K562 (cell line): ENCODE measurements around the gene TXNRD2. TPM values are rescaled to one million over a fixed set of nuclear protein-coding genes. Genes with fewer than 3 reads are reported as not detected.

Experiments
- CBX2 ChIP-seq: fragments of 200-600 bp; sonication (generic); IDR thresholded peaks from one replicate; pipeline ENCODE4 v1.6.1; 2012; ENCODE audit warnings: mild to moderate bottlenecking, low read length, inconsistent platforms; ENCODE audit not compliant: insufficient read depth, poor library complexity, severe bottlenecking
- ELF2 ChIP-seq: fragments of 250-450 bp; sonication (Bioruptor Pico); IDR thresholded peaks from 2 replicates; pipeline ENCODE4 v1.5.0; 2021; ENCODE audit warnings: mild to moderate bottlenecking
- ETV1 ChIP-seq: fragments of 450-650 bp; conservative IDR thresholded peaks from 2 replicates; pipeline ENCODE4 v1.6.1; 2016; ENCODE audit warnings: missing genetic modification characterization, control low read depth, low read depth, missing compliant biosample characterization
- FIP1L1 ChIP-seq: fragments of 200-400 bp; formaldehyde crosslinking; IDR thresholded peaks from 2 replicates; pipeline ENCODE4 v1.6.1; 2018; ENCODE audit warnings: mild to moderate bottlenecking, low read depth, low read length; ENCODE audit not compliant: poor library complexity, severe bottlenecking
- FOXA3 ChIP-seq, 2 experiments: fragments of 450-650 bp in 1 of 2; sonication (generic) in 1 of 2; formaldehyde crosslinking; IDR thresholded peaks in 1 of 2; conservative IDR thresholded peaks in 1 of 2; 2 replicates each; pipeline versions ENCODE4 v1.4.0 to v1.8.0; 2020 to 2022; ENCODE audit warnings: mild to moderate bottlenecking in 2 of 2, missing genetic modification reagents in 1 of 2
- GMEB1 ChIP-seq: fragments of 250-450 bp; sonication (Bioruptor Pico); IDR thresholded peaks from 2 replicates; pipeline ENCODE4 v1.4.0; 2020; ENCODE audit warnings: mild to moderate bottlenecking
- HCFC1 ChIP-seq: IDR thresholded peaks from 2 replicates; pipeline ENCODE4 v1.6.1; 2012; ENCODE audit warnings: low read depth, low read length, improper control_type of control experiment
- HNRNPUL1 ChIP-seq: fragments of 200-400 bp; formaldehyde crosslinking; IDR thresholded peaks from 2 replicates; pipeline ENCODE4 v1.6.1; 2017; ENCODE audit warnings: low read length
- IRF1 ChIP-seq: sonication (generic); formaldehyde crosslinking; IDR thresholded peaks from 2 replicates; pipeline ENCODE4 v1.8.0; 2022; ENCODE audit warnings: missing genetic modification reagents, mild to moderate bottlenecking, borderline replicate concordance
- KAT2B ChIP-seq: IDR thresholded peaks from one replicate; pipeline ENCODE4 v1.6.1; 2012; ENCODE audit warnings: low read depth, mild to moderate bottlenecking, control low read depth, inconsistent platforms, low read length, moderate library complexity
- LEF1 ChIP-seq: fragments of 450-650 bp; IDR thresholded peaks from 2 replicates; pipeline ENCODE4 v1.6.1; 2016; ENCODE audit warnings: mild to moderate bottlenecking
- MECOM ChIP-seq: fragments of 250-450 bp; sonication (Bioruptor Pico); IDR thresholded peaks from 2 replicates; pipeline ENCODE4 v1.8.0; 2022; ENCODE audit warnings: inconsistent platforms
- MLLT1 ChIP-seq, 2 experiments: fragments of 450-650 bp; IDR thresholded peaks; 2 replicates each; pipeline ENCODE4 v1.6.1; 2016
- RB1 ChIP-seq: fragments of 450-650 bp; IDR thresholded peaks from 2 replicates; pipeline ENCODE4 v1.6.1; 2017; ENCODE audit warnings: low read depth, mild to moderate bottlenecking
- RBBP5 ChIP-seq: fragments of 200-600 bp; sonication (generic); IDR thresholded peaks from 2 replicates; pipeline ENCODE4 v1.6.1; 2012; ENCODE audit warnings: borderline replicate concordance, mild to moderate bottlenecking, low read length, control low read depth, inconsistent platforms; ENCODE audit not compliant: insufficient read depth, poor library complexity, severe bottlenecking
- RCOR1 ChIP-seq, 2 experiments: IDR thresholded peaks; 2 replicates each; pipeline ENCODE4 v1.6.1; 2012; ENCODE audit warnings: low read depth in 2 of 2, low read length in 2 of 2, borderline replicate concordance in 1 of 2, improper control_type of control experiment in 1 of 2
- RFX7 ChIP-seq: fragments of 250-450 bp; sonication (Bioruptor Pico); IDR thresholded peaks from 2 replicates; pipeline ENCODE4 v1.5.1; 2021; ENCODE audit warnings: mild to moderate bottlenecking
- SP2 ChIP-seq: IDR thresholded peaks from 2 replicates; pipeline ENCODE4 v1.6.1; 2011; ENCODE audit warnings: mild to moderate bottlenecking, low read depth, low read length, moderate library complexity; ENCODE audit not compliant: poor library complexity, severe bottlenecking; ENCODE audit errors: extremely low read depth
- TEAD1 ChIP-seq, 2 experiments: fragments of 450-650 bp in 1 of 2; sonication (generic) in 1 of 2; formaldehyde crosslinking; IDR thresholded peaks; 2 replicates each; pipeline versions ENCODE4 v1.4.0 to v1.8.0; 2020 to 2022; ENCODE audit warnings: mild to moderate bottlenecking in 2 of 2, missing genetic modification reagents in 1 of 2
- TEAD2 ChIP-seq: fragments of 450-650 bp; IDR thresholded peaks from 2 replicates; pipeline ENCODE4 v1.6.1; 2016; ENCODE audit warnings: missing genetic modification characterization, control low read depth, missing compliant biosample characterization
- ZNF140 ChIP-seq: fragments of 250-450 bp; sonication (Bioruptor Pico); IDR thresholded peaks from 2 replicates; pipeline ENCODE4 v1.8.0; 2021; ENCODE audit warnings: moderate library complexity, mild to moderate bottlenecking, inconsistent platforms
- ZNF408 ChIP-seq: fragments of 250-450 bp; sonication (Bioruptor Pico); IDR thresholded peaks from 2 replicates; pipeline ENCODE4 v1.4.0; 2020; ENCODE audit warnings: low read depth, mild to moderate bottlenecking, moderate library complexity
- ZNF551 ChIP-seq: fragments of 250-450 bp; sonication (Bioruptor Pico); IDR thresholded peaks from 2 replicates; pipeline ENCODE4 v1.5.0; 2021; ENCODE audit warnings: mild to moderate bottlenecking, moderate library complexity
- ZNF561 ChIP-seq: fragments of 450-650 bp; formaldehyde crosslinking; conservative IDR thresholded peaks from 2 replicates; pipeline ENCODE4 v1.4.0; 2020; ENCODE audit warnings: mild to moderate bottlenecking, moderate library complexity
- ZNF589 ChIP-seq: fragments of 200-800 bp; sonication (Bioruptor generic); IDR thresholded peaks from 2 replicates; pipeline ENCODE4 v1.6.1; 2016; ENCODE audit warnings: low read depth, missing genetic modification characterization, missing compliant biosample characterization
- polyA plus RNA-seq, 8 experiments: library from polyadenylated mRNA; depleted of rRNA in 4 of 8; stranded (reverse) in 5 of 8; unstranded in 3 of 8; fragments of >200 nt; fragmentation: Nextera tagmentation in 2 of 8; fragmentation: Illumina TruSeq in 1 of 8; extraction: Ambion mirVana in 2 of 8; extraction: Trizol in 1 of 8; gene quantifications; 2 replicates each; pipeline versions ENCODE4 v1.2.1 to v1.2.3, GENCODE V29; 2011 to 2014; ENCODE audit warnings: inconsistent platforms in 1 of 8, missing spikeins in 1 of 8
- total RNA-seq, 7 experiments: library from RNA; depleted of rRNA in 6 of 7; stranded (reverse); fragments of >200 nt in 6 of 7; fragmentation: Illumina TruSeq in 2 of 7; extraction: Trizol in 2 of 7; gene quantifications; 2 replicates each; pipeline versions ENCODE4 v1.2.1 to v1.2.3, GENCODE V29; 2011 to 2021; ENCODE audit warnings: low replicate concordance in 1 of 7

Gene TXNRD2
- total and polyA plus RNA-seq, 9 of the 15 experiments (the other 6 are each of a cell fraction or from before 2014, with no cell fraction given): 3.3 to 80.2 (median 49.4) TPM

- TF ChIP-seq MECOM (CRISPR knock-in tag) (no peak), TEAD1 (CRISPR knock-in tag; IDR thresholded peaks at IDR 0.05) (no peak), MLLT1 (IDR thresholded peaks at IDR 0.05) (no peak), ZNF408 (CRISPR knock-in tag) (no peak), TEAD2 (tag) (no peak), ZNF551 (CRISPR knock-in tag) (no peak), FOXA3 (CRISPR knock-in tag; conservative IDR thresholded peaks at IDR 0.05 in 1 of 2, IDR thresholded peaks at IDR 0.05 in 1 of 2) (no peak), IRF1 (CRISPR knock-in tag) (no peak), RCOR1 (IDR thresholded peaks at IDR 0.05; ENCODE audit: borderline replicate concordance in 1 of 2, low read depth in 2 of 2, low read length in 2 of 2) (0 out of 4 replicates have a peak, but pooled peaks of 1 of the 2 experiments have one; percentile 29), LEF1 (no peak), ZNF561 (CRISPR knock-in tag) (no peak), HCFC1 (no peak), CBX2 (peak; percentile 1), RBBP5 (no peak), HNRNPUL1 (no peak), RB1 (no peak), GMEB1 (no peak), ZNF140 (CRISPR knock-in tag) (no peak), SP2 (no peak), RFX7 (CRISPR knock-in tag) (no peak), ELF2 (CRISPR knock-in tag) (peak; percentile 61; the same call in 1 of the 2 replicates), ETV1 (no peak), ZNF589 (CRISPR knock-in tag) (0 out of 2 replicates have a peak, but pooled peaks have one; percentile 47), KAT2B (peak; percentile 46), FIP1L1 (no peak)
Observed at GRCh38 chr22:19864538-19865106, 77.0 kb downstream of the TXNRD2 start (continued).
